H54 (cell line): ENCODE results near the gene SPR.

Source experiments
- DNase-seq: peaks from one replicate; pipeline ENCODE4 v3.0.0; 2011; ENCODE audit warnings: low spot score, mixed read lengths; ENCODE audit not compliant: insufficient read length
- FAIRE-seq: peaks from 3 replicates; lab custom pipeline; 2011; peaks lifted over from hg19 to GRCh38; lab: Jason Lieb, UNC
- POLR2A ChIP-seq: IDR thresholded peaks from 2 replicates; pipeline ENCODE4 v1.6.1; 2011; ENCODE audit warnings: low read depth, mild to moderate bottlenecking, low read length

Gene SPR

GRCh38 chr2:72936660-72937355, 49.6 kb downstream of the SPR start:
- no peak for TF ChIP-seq POLR2A
- no peak for DNase-seq
- no peak for FAIRE-seq

DNA sequence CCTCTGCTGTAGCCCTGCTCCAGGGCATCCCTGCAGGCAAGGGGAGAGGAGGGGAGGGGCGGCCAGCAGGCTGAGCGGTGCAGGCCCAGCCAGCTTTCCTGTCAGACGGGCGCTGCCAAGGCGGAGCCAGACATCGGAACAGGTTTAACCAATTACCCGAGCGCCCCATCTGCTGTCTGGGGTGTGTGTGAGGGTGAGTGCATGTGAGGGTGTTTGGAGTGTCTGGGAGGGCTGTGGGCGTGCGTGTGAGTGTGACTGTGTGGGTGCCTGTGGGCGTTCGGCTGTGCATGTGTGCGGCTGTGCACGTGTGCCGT, 50.1 kb downstream of the SPR start:
- no peak for FAIRE-seq
- no peak for TF ChIP-seq POLR2A
- DNase-seq, result no peak

- FAIRE-seq, result no peak
- DNase-seq, result no peak
- TF ChIP-seq POLR2A, result no peak
These were observed 51.2 kb downstream of the SPR start for GRCh38 chr2:72938455-72938854.

DNA sequence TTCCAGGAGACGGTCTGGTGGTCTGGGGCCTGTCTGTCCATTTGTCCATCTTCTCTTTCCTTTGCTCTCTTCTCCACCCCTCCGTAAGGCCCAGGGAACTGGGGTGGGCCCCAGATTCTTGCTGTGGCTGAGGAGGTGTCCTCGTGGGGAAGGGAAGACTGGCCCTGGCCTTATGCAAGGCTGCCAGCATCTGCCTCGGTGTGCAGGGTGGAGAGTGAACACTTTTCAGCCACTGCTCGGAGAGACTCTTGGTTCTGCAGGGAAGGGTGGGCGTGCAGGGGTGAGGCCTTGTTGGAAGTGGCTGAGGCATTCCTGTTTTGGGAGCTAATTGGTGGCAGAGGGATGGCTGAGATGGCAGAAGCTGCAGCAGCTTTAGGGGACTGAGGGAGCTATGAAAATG, 53.2 kb downstream of the SPR start:
- TF ChIP-seq POLR2A, result no peak
- no peak for FAIRE-seq
- DNase-seq, result no peak

DNA sequence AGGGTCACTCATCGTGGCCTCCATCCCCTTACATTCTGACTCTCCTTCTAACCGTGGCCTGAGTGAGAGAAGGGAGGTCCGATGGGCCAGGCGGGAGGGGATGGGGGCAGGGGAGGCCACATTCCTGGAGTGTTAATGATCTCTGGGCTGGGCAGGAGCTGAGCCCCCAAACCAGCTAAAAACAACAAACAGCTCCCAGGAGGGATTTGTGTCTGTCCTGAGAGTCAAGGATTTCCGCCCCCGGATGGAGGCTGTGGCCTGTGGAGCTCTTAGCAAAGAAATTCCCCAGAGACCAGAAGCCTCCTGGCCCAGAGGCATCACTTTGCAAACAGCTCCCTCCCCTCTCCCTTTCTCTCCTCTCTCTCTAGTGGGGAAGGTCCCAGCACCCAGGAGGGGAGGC, 53.6 kb downstream of the SPR start:
- no peak for FAIRE-seq
- no peak for TF ChIP-seq POLR2A
- no peak for DNase-seq
